SK-N-SH (cell line): Measurements from ENCODE around the gene COQ8B.

Source experiments
- EP300 ChIP-seq, 2 experiments: IDR thresholded peaks; 2 replicates each; pipeline versions ENCODE4 v1.4.0 to v1.6.1; 2012; ENCODE audit warnings: borderline replicate concordance in 1 of 2, low read depth in 1 of 2, low read length in 1 of 2
- FOXM1 ChIP-seq: IDR thresholded peaks from 2 replicates; pipeline ENCODE4 v1.4.0; 2012; ENCODE audit warnings: low read depth, mild to moderate bottlenecking
- RAD21 ChIP-seq: IDR thresholded peaks from 2 replicates; pipeline ENCODE4 v1.6.1; 2012; ENCODE audit warnings: mild to moderate bottlenecking, low read length
- RFX5 ChIP-seq: IDR thresholded peaks from 2 replicates; pipeline ENCODE4 v1.6.1; 2012; ENCODE audit warnings: mild to moderate bottlenecking, improper control_type of control experiment, low read length
- TF ChIP-seq, protein P1 (sequence below): fragments of 200-600 bp; sonication (generic); IDR thresholded peaks from 2 replicates; pipeline ENCODE4 v1.6.1; 2017; ENCODE audit warnings: antibody characterized with exemption, mild to moderate bottlenecking, moderate library complexity

DNA sequence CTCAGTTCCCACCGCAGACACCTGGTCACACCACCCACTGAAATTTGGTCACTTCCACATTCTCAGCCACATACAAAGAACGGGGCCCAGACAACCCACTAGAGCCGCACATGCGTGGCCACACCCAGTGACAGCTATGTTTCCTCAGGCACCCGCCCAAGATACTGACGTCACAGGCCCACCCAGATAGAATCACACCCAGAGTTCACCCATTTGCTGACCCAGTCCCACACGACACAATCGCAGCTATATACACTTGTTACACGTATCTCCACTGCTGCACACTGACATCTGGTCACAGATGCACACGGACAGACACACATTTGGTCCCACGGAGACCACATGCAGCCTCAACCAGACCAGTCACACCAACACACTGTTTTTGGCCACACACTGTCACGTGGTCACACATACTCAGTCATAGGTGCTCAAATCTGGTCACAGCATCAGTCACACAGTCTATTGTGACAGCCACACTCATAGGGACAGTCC is 29.1 kb downstream of the COQ8B start:
- TF ChIP-seq EP300 (IDR thresholded peaks at IDR 0.05; ENCODE audit: borderline replicate concordance in 1 of 2, low read depth in 1 of 2, low read length in 1 of 2): no peak
- TF ChIP-seq, protein P1, sequence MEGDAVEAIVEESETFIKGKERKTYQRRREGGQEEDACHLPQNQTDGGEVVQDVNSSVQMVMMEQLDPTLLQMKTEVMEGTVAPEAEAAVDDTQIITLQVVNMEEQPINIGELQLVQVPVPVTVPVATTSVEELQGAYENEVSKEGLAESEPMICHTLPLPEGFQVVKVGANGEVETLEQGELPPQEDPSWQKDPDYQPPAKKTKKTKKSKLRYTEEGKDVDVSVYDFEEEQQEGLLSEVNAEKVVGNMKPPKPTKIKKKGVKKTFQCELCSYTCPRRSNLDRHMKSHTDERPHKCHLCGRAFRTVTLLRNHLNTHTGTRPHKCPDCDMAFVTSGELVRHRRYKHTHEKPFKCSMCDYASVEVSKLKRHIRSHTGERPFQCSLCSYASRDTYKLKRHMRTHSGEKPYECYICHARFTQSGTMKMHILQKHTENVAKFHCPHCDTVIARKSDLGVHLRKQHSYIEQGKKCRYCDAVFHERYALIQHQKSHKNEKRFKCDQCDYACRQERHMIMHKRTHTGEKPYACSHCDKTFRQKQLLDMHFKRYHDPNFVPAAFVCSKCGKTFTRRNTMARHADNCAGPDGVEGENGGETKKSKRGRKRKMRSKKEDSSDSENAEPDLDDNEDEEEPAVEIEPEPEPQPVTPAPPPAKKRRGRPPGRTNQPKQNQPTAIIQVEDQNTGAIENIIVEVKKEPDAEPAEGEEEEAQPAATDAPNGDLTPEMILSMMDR: no peak
- no peak for TF ChIP-seq RAD21
- TF ChIP-seq FOXM1: no peak
- no peak for TF ChIP-seq RFX5
